Measurements from ENCODE around the gene ACSM2A. TPM values are rescaled to one million over a fixed set of nuclear protein-coding genes. Genes with fewer than 3 reads are reported as not detected.
"Not testable (repeated sequence)": the region's sequence is repeated elsewhere in the genome, so short reads cannot be mapped to it uniquely, and the experiment has no call there.

Gene ACSM2A
- polyA plus RNA-seq, 1 donor from 2014 or later = not detected

- Histone ChIP-seq H2AFZ (ENCODE audit: low read depth, low read length) (no peak overlapping the region), H3K27ac (ENCODE audit: low read length) (no peak overlapping the region), H3K4me2 (ENCODE audit: low read length) (no peak overlapping the region), H3K36me3 (ENCODE audit: insufficient read depth, low read length) (no peaks in the 10 kb centered on the region), H3K9me2 (ENCODE audit: insufficient read depth, low read length) (no peaks in the 10 kb centered on the region), H3K9me3 (ENCODE audit: low read length) (no peaks in the 10 kb centered on the region), H3K79me2 (replicated peaks; ENCODE audit: insufficient read depth, low read length) (no peaks in the 10 kb centered on the region), H4K20me1 (ENCODE audit: insufficient read depth) (no peaks in the 10 kb centered on the region), H3K27me3 (ENCODE audit: insufficient read depth, low read depth, low read length) (no peaks in the 10 kb centered on the region), H3K9ac (ENCODE audit: low read length) (no peak overlapping the region), H3K4me3 (ENCODE audit: low read length) (no peak overlapping the region), H3F3A (ENCODE audit: insufficient read depth, low read length, poor library complexity, severe bottlenecking) (no peaks in the 10 kb centered on the region)
- TF ChIP-seq MXI1 (conservative IDR thresholded peaks at IDR 0.05; ENCODE audit: poor library complexity, severe bottlenecking) (no peak), POLR2AphosphoS5 (IDR thresholded peaks at IDR 0.05) (no peak), EZH2 (IDR thresholded peaks at IDR 0.05; ENCODE audit: borderline replicate concordance, insufficient read depth, low read length, poor library complexity, severe bottlenecking) (no peak), REST (IDR thresholded peaks at IDR 0.05; ENCODE audit: borderline replicate concordance) (no peak), TAF1 (IDR thresholded peaks at IDR 0.05; ENCODE audit: low read depth) (no peak)
These were observed 10.1 kb upstream of the ACSM2A start for GRCh38 chr16:20441191-20441590.

DNA sequence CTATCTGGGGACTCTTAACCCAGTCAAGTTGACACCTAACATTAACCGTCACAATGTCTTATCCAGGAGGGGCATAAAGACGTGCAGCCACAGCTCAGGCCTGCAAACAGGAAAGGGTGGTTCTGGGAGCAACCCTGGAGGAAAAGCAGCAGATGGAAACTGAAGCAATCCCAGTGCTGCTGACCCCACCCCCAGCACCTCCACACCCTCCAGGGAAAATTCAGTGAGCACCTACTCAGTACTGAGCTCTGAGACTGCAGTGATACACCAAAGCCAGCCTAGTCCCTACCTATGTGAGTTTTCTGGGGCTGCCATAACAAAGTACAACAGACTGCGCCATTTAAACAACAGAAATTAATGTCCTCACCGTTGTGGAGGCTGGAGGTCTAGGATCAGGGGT, 9.5 kb upstream of the ACSM2A start:
- H2AFZ ChIP-seq (ENCODE audit: low read depth, low read length); H3K27ac ChIP-seq (ENCODE audit: low read length); H3K36me3 ChIP-seq (ENCODE audit: insufficient read depth, low read length); H3K9me3 ChIP-seq (ENCODE audit: low read length); H3K4me3 ChIP-seq (ENCODE audit: low read length); H3K27me3 ChIP-seq (ENCODE audit: insufficient read depth, low read depth, low read length); H3K79me2 ChIP-seq (replicated peaks; ENCODE audit: insufficient read depth, low read length); H3F3A ChIP-seq (ENCODE audit: insufficient read depth, low read length, poor library complexity, severe bottlenecking); H3K9me2 ChIP-seq (ENCODE audit: insufficient read depth, low read length); H3K4me2 ChIP-seq (ENCODE audit: low read length); H4K20me1 ChIP-seq (ENCODE audit: insufficient read depth); H3K9ac ChIP-seq (ENCODE audit: low read length): not testable (repeated sequence)

GRCh38 chr16:20446652-20447393, 4.5 kb upstream of the ACSM2A start:
- H3F3A ChIP-seq (ENCODE audit: insufficient read depth, low read length, poor library complexity, severe bottlenecking); H3K27me3 ChIP-seq (ENCODE audit: insufficient read depth, low read depth, low read length); H3K9me3 ChIP-seq (ENCODE audit: low read length); H3K4me2 ChIP-seq (ENCODE audit: low read length); H2AFZ ChIP-seq (ENCODE audit: low read depth, low read length); H3K9me2 ChIP-seq (ENCODE audit: insufficient read depth, low read length); H3K36me3 ChIP-seq (ENCODE audit: insufficient read depth, low read length); H4K20me1 ChIP-seq (ENCODE audit: insufficient read depth); H3K4me3 ChIP-seq (ENCODE audit: low read length); H3K27ac ChIP-seq (ENCODE audit: low read length); H3K9ac ChIP-seq (ENCODE audit: low read length); H3K79me2 ChIP-seq (replicated peaks; ENCODE audit: insufficient read depth, low read length): not testable (repeated sequence)

GRCh38 chr16:20453633-20454032, 2.3 kb downstream of the ACSM2A start:
- not testable (repeated sequence) for H2AFZ ChIP-seq (ENCODE audit: low read depth, low read length); H3K27me3 ChIP-seq (ENCODE audit: insufficient read depth, low read depth, low read length); H3K9me3 ChIP-seq (ENCODE audit: low read length); H3F3A ChIP-seq (ENCODE audit: insufficient read depth, low read length, poor library complexity, severe bottlenecking); H4K20me1 ChIP-seq (ENCODE audit: insufficient read depth); H3K79me2 ChIP-seq (replicated peaks; ENCODE audit: insufficient read depth, low read length); H3K9ac ChIP-seq (ENCODE audit: low read length); H3K4me2 ChIP-seq (ENCODE audit: low read length); H3K4me3 ChIP-seq (ENCODE audit: low read length); H3K27ac ChIP-seq (ENCODE audit: low read length); H3K36me3 ChIP-seq (ENCODE audit: insufficient read depth, low read length); H3K9me2 ChIP-seq (ENCODE audit: insufficient read depth, low read length)

- H3K4me3 ChIP-seq (ENCODE audit: low read length); H3K4me2 ChIP-seq (ENCODE audit: low read length); H3K27me3 ChIP-seq (ENCODE audit: insufficient read depth, low read depth, low read length); H3K9ac ChIP-seq (ENCODE audit: low read length); H3K36me3 ChIP-seq (ENCODE audit: insufficient read depth, low read length); H3K9me2 ChIP-seq (ENCODE audit: insufficient read depth, low read length); H2AFZ ChIP-seq (ENCODE audit: low read depth, low read length); H4K20me1 ChIP-seq (ENCODE audit: insufficient read depth); H3K9me3 ChIP-seq (ENCODE audit: low read length); H3F3A ChIP-seq (ENCODE audit: insufficient read depth, low read length, poor library complexity, severe bottlenecking); H3K79me2 ChIP-seq (replicated peaks; ENCODE audit: insufficient read depth, low read length); H3K27ac ChIP-seq (ENCODE audit: low read length): not testable (repeated sequence)
These were observed 7.9 kb downstream of the ACSM2A start for GRCh38 chr16:20459227-20459626.

GRCh38 chr16:20460313-20460712, 9.0 kb downstream of the ACSM2A start:
- H3K4me2 ChIP-seq (ENCODE audit: low read length); H3K9me3 ChIP-seq (ENCODE audit: low read length); H3K36me3 ChIP-seq (ENCODE audit: insufficient read depth, low read length); H3K9ac ChIP-seq (ENCODE audit: low read length); H3K4me3 ChIP-seq (ENCODE audit: low read length); H3K79me2 ChIP-seq (replicated peaks; ENCODE audit: insufficient read depth, low read length); H3K27ac ChIP-seq (ENCODE audit: low read length); H3F3A ChIP-seq (ENCODE audit: insufficient read depth, low read length, poor library complexity, severe bottlenecking); H3K27me3 ChIP-seq (ENCODE audit: insufficient read depth, low read depth, low read length); H4K20me1 ChIP-seq (ENCODE audit: insufficient read depth); H2AFZ ChIP-seq (ENCODE audit: low read depth, low read length); H3K9me2 ChIP-seq (ENCODE audit: insufficient read depth, low read length): not testable (repeated sequence)
